IPS-NIHi7 (cell line): ENCODE results near the gene NR3C2.
"Not testable (repeated sequence)": the region's sequence is repeated elsewhere in the genome, so short reads cannot be mapped to it uniquely, and the experiment has no call there.

Experiments
- DNase-seq: peaks from one replicate; pipeline ENCODE4 v3.0.0; 2012; ENCODE audit warnings: mixed read lengths; ENCODE audit errors: extremely low spot score

The NR3C2 gene

GRCh38 chr4:148216866-148217814, 225.1 kb downstream of the NR3C2 start:
- no peak for DNase-seq

GRCh38 chr4:148216321-148216720, 225.9 kb downstream of the NR3C2 start:
- DNase-seq = no peak

GRCh38 chr4:148215202-148215601, 227.0 kb downstream of the NR3C2 start:
- no peak for DNase-seq

- no peak for DNase-seq
These were observed 227.6 kb downstream of the NR3C2 start for GRCh38 chr4:148214529-148215166.

- DNase-seq = no peak
These were observed 230.7 kb downstream of the NR3C2 start for GRCh38 chr4:148211533-148211932.

- DNase-seq = no peak
These were observed 231.6 kb downstream of the NR3C2 start for GRCh38 chr4:148210661-148211060.

GRCh38 chr4:148207068-148207467, 235.1 kb downstream of the NR3C2 start:
- no peak for DNase-seq

GRCh38 chr4:148205476-148205875, 236.7 kb downstream of the NR3C2 start:
- no peak for DNase-seq

GRCh38 chr4:148204892-148205291, 237.3 kb downstream of the NR3C2 start:
- no peak for DNase-seq

- no peak for DNase-seq
These were observed 238.0 kb downstream of the NR3C2 start for GRCh38 chr4:148204171-148204570.

GRCh38 chr4:148203056-148203898, 238.9 kb downstream of the NR3C2 start:
- DNase-seq = peak; percentile 31

GRCh38 chr4:148200960-148201359, 241.3 kb downstream of the NR3C2 start:
- DNase-seq = no peak

- DNase-seq = no peak
These were observed 246.1 kb downstream of the NR3C2 start for GRCh38 chr4:148196164-148196563.

- no peak for DNase-seq
These were observed 249.7 kb downstream of the NR3C2 start for GRCh38 chr4:148192526-148192925.

GRCh38 chr4:148187454-148188222, 254.6 kb downstream of the NR3C2 start:
- DNase-seq = not testable (repeated sequence)

- DNase-seq = no peak
These were observed 257.3 kb downstream of the NR3C2 start for GRCh38 chr4:148184922-148185321.

GRCh38 chr4:148182230-148182911, 259.8 kb downstream of the NR3C2 start:
- DNase-seq = no peak

- no peak for DNase-seq
These were observed 268.7 kb downstream of the NR3C2 start for GRCh38 chr4:148173397-148174017.

GRCh38 chr4:148171596-148171995, 270.6 kb downstream of the NR3C2 start:
- DNase-seq = no peak
